Hepatocyte (in vitro differentiated cells): ENCODE measurements around the gene RANBP3L.

Experiments
- EZH2 ChIP-seq: fragments of 200-600 bp; sonication (generic); IDR thresholded peaks from 2 replicates; pipeline ENCODE4 v1.6.1; 2016; ENCODE audit warnings: antibody characterized with exemption, mild to moderate bottlenecking, borderline replicate concordance
- EZH2phosphoT487 ChIP-seq: fragments of 200-600 bp; sonication (generic); IDR thresholded peaks from one replicate; pipeline ENCODE4 v1.6.1; 2018; ENCODE audit warnings: antibody characterized with exemption, mild to moderate bottlenecking, low read depth, moderate library complexity; ENCODE audit not compliant: unreplicated experiment, severe bottlenecking
- TF ChIP-seq, protein P1 (sequence below): fragments of 200-600 bp; sonication (generic); IDR thresholded peaks from 2 replicates; pipeline ENCODE4 v1.5.1; 2016; ENCODE audit warnings: antibody characterized with exemption, mild to moderate bottlenecking; ENCODE audit not compliant: poor library complexity

DNA sequence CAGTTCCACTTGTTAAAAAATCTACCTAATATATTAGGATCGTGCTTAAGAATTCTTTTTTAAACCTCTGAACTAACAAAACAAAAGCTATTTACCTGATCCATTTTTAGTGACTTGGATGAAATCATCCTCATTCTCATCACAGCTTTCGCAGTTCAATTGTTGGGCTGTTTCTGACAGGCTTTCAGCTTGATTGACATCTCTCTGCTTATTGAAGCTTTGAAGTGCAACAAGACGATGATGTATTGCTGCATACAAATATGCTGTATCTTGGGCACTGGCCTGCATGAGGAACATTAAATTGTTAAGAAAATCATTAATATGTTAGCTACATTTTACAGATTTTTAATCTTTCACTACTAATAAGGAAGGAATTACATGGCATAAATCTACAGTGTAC, 50.5 kb downstream of the RANBP3L start:
- TF ChIP-seq, protein P1, sequence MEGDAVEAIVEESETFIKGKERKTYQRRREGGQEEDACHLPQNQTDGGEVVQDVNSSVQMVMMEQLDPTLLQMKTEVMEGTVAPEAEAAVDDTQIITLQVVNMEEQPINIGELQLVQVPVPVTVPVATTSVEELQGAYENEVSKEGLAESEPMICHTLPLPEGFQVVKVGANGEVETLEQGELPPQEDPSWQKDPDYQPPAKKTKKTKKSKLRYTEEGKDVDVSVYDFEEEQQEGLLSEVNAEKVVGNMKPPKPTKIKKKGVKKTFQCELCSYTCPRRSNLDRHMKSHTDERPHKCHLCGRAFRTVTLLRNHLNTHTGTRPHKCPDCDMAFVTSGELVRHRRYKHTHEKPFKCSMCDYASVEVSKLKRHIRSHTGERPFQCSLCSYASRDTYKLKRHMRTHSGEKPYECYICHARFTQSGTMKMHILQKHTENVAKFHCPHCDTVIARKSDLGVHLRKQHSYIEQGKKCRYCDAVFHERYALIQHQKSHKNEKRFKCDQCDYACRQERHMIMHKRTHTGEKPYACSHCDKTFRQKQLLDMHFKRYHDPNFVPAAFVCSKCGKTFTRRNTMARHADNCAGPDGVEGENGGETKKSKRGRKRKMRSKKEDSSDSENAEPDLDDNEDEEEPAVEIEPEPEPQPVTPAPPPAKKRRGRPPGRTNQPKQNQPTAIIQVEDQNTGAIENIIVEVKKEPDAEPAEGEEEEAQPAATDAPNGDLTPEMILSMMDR: no peak
- TF ChIP-seq EZH2: no peak
- TF ChIP-seq EZH2phosphoT487: no peak
